ENCODE results near the gene FREM2.

Gene FREM2

GRCh38 chr13:38863536-38863935 lies 176.7 kb downstream of the FREM2 start:
- CTCF ChIA-PET, result no interaction called here
- Histone ChIP-seq H3K27ac (ENCODE audit: extremely low read depth, low read depth, low read length) (no peak overlapping the region), H3K9me3 (ENCODE audit: control insufficient read depth, insufficient read depth, low read depth, low read length) (no peaks in the 10 kb centered on the region), H3K4me3 (ENCODE audit: low read depth, low read length) (no peak overlapping the region), H3K4me1 (ENCODE audit: control insufficient read depth, insufficient read depth, low read length) (no peaks in the 10 kb centered on the region), H3K36me3 (ENCODE audit: control insufficient read depth in 2 of 2, insufficient read depth in 1 of 2, low read length in 2 of 2) (no peaks in the 10 kb centered on the region)
- no peak for TF ChIP-seq ZNF600 (tag by site-specific recombination; IDR thresholded peaks at IDR 0.05)
- TF ChIP-seq ZNF692 (tag by site-specific recombination; IDR thresholded peaks at IDR 0.05), result no peak
- TF ChIP-seq SP7 (tag by site-specific recombination; IDR thresholded peaks at IDR 0.05), result no peak
- TF ChIP-seq ZNF423 (tag by site-specific recombination; IDR thresholded peaks at IDR 0.05), result no peak
- no peak for TF ChIP-seq TSHZ1 (tag by site-specific recombination; IDR thresholded peaks at IDR 0.05; ENCODE audit: borderline replicate concordance)
- TF ChIP-seq ZNF223 (tag by site-specific recombination; IDR thresholded peaks at IDR 0.05), result no peak
- TF ChIP-seq ZNF266 (tag by site-specific recombination; IDR thresholded peaks at IDR 0.05; ENCODE audit: low read depth), result no peak
- no peak for TF ChIP-seq ZNF488 (tag by site-specific recombination; IDR thresholded peaks at IDR 0.05)
- no peak for TF ChIP-seq SP2 (tag by site-specific recombination; IDR thresholded peaks at IDR 0.05)
- no peak for TF ChIP-seq ZEB2 (tag by site-specific recombination; IDR thresholded peaks at IDR 0.05)
- TF ChIP-seq GFI1B (tag by site-specific recombination; IDR thresholded peaks at IDR 0.05), result no peak
- TF ChIP-seq ZNF544 (tag by site-specific recombination; IDR thresholded peaks at IDR 0.05), result no peak
- no peak for TF ChIP-seq ZFP69B (tag by site-specific recombination; IDR thresholded peaks at IDR 0.05)
- TF ChIP-seq ZNF610 (tag by site-specific recombination; IDR thresholded peaks at IDR 0.05; ENCODE audit: borderline replicate concordance), result no peak
- POLR2A ChIA-PET, result no interaction called here

- TF ChIP-seq BCL11B (tag by site-specific recombination; IDR thresholded peaks at IDR 0.05; ENCODE audit: low read depth) (no peak), ZNF16 (tag by site-specific recombination; IDR thresholded peaks at IDR 0.05; ENCODE audit: low read depth) (no peak), SCRT2 (tag by site-specific recombination; IDR thresholded peaks at IDR 0.05) (no peak), ZNF174 (tag by site-specific recombination; IDR thresholded peaks at IDR 0.05) (no peak), PRDM6 (tag by site-specific recombination; IDR thresholded peaks at IDR 0.05) (no peak)
- H3K36me3 ChIP-seq (ENCODE audit: control insufficient read depth in 2 of 2, insufficient read depth in 1 of 2, low read length in 2 of 2), result no peaks in the 10 kb centered on the region
- H3K27ac ChIP-seq (ENCODE audit: extremely low read depth, low read depth, low read length), result no peak overlapping the region
- H3K9me3 ChIP-seq (ENCODE audit: control insufficient read depth, insufficient read depth, low read depth, low read length), result no peaks in the 10 kb centered on the region
- no peaks in the 10 kb centered on the region for H3K4me1 ChIP-seq (ENCODE audit: control insufficient read depth, insufficient read depth, low read length)
- no peak overlapping the region for H3K4me3 ChIP-seq (ENCODE audit: low read depth, low read length)
- CTCF ChIA-PET, result interaction anchor here (0.7 kb wide), 1 partner anchor 1209 kb away, joined by 5 read pairs; no protein-coding TSS in a partner anchor
- POLR2A ChIA-PET, result interaction anchor here (0.7 kb wide), 1 partner anchor 254 kb away, joined by 3 read pairs; no protein-coding TSS in a partner anchor
These were observed 179.8 kb downstream of the FREM2 start for GRCh38 chr13:38866649-38867048.
